Astrocyte of the cerebellum (primary cell): ENCODE measurements around the gene DGKH.

Experiments
- DNase-seq: peaks from one replicate; pipeline ENCODE4 v3.0.0-alpha.2; 2011; ENCODE audit warnings: low read depth
- H3K4me3 ChIP-seq: 2 replicates; pipeline ENCODE4 v1.5.1; 2011; ENCODE audit warnings: mild to moderate bottlenecking, low read depth, low read length, moderate library complexity
- CTCF ChIP-seq: IDR thresholded peaks from 2 replicates; pipeline ENCODE4 v1.5.1; 2012; ENCODE audit warnings: low read length, low read depth, moderate library complexity, mild to moderate bottlenecking; ENCODE audit errors: missing control alignments
- in situ Hi-C: cut with HindIII; loops from 2 replicates; pipeline ENCODE4 v1.10.0; 2017; ENCODE audit warnings: low sequenced_read_pairs

The DGKH gene

GRCh38 chr13:42114912-42115311 is 66.5 kb downstream of the DGKH start:
- H3K4me3 ChIP-seq = no peak overlapping the region
- in situ Hi-C loops = loop anchor here (25.0 kb wide), 1 partner anchor 453 kb away; no protein-coding TSS in a partner anchor
- TF ChIP-seq CTCF = no peak
- no peak for DNase-seq

- H3K4me3 ChIP-seq = no peak overlapping the region
- in situ Hi-C loops = loop anchor here (25.0 kb wide), 1 partner anchor 454 kb away; no protein-coding TSS in a partner anchor
- TF ChIP-seq CTCF = no peak
- DNase-seq = no peak
Observed at GRCh38 chr13:42116225-42116624, 67.8 kb downstream of the DGKH start.

- TF ChIP-seq CTCF = no peak
- no peak overlapping the region for H3K4me3 ChIP-seq
- no peak for DNase-seq
- in situ Hi-C loops = loop anchor here (25.0 kb wide), 1 partner anchor 457 kb away; no protein-coding TSS in a partner anchor
Observed at GRCh38 chr13:42119041-42119440, 70.6 kb downstream of the DGKH start.

- in situ Hi-C loops = loop anchor here (25.0 kb wide), 1 partner anchor 458 kb away; no protein-coding TSS in a partner anchor
- DNase-seq = no peak
- no peak for TF ChIP-seq CTCF
- no peak overlapping the region for H3K4me3 ChIP-seq
Observed at GRCh38 chr13:42119875-42120274, 71.4 kb downstream of the DGKH start.

- no peak overlapping the region for H3K4me3 ChIP-seq
- in situ Hi-C loops = loop anchor here (25.0 kb wide), 1 partner anchor 461 kb away; no protein-coding TSS in a partner anchor
- TF ChIP-seq CTCF = no peak
- no peak for DNase-seq
Observed at GRCh38 chr13:42123600-42123999, 75.2 kb downstream of the DGKH start.

- no peak for DNase-seq
- in situ Hi-C loops = no loop called here
- TF ChIP-seq CTCF = no peak
- no peak overlapping the region for H3K4me3 ChIP-seq
Observed at GRCh38 chr13:42125046-42125445, 76.6 kb downstream of the DGKH start.

- TF ChIP-seq CTCF = no peak
- in situ Hi-C loops = no loop called here
- H3K4me3 ChIP-seq = no peak overlapping the region
- DNase-seq = no peak
Observed at GRCh38 chr13:42127047-42127446, 78.6 kb downstream of the DGKH start.
